Panc1 (cell line): ENCODE results near the gene VPS26A.

Source experiments
- POLR2AphosphoS5 ChIP-seq: IDR thresholded peaks from 2 replicates; pipeline ENCODE4 v1.6.1; 2012; ENCODE audit warnings: mild to moderate bottlenecking, low read depth, low read length, moderate library complexity
- TF ChIP-seq, protein P1 (sequence below): fragments of 450-650 bp; IDR thresholded peaks from 2 replicates; pipeline ENCODE4 v1.5.1; 2017; ENCODE audit warnings: mild to moderate bottlenecking
- TF ChIP-seq, protein P2 (sequence below), 2 experiments: IDR thresholded peaks; 2 replicates each; pipeline ENCODE4 v1.6.1; 2011 to 2012; ENCODE audit warnings: low read depth in 2 of 2, control low read depth in 1 of 2, low read length in 1 of 2, mild to moderate bottlenecking in 1 of 2, moderate library complexity in 1 of 2; ENCODE audit not compliant: insufficient read depth in 1 of 2

- TF ChIP-seq, protein P1, sequence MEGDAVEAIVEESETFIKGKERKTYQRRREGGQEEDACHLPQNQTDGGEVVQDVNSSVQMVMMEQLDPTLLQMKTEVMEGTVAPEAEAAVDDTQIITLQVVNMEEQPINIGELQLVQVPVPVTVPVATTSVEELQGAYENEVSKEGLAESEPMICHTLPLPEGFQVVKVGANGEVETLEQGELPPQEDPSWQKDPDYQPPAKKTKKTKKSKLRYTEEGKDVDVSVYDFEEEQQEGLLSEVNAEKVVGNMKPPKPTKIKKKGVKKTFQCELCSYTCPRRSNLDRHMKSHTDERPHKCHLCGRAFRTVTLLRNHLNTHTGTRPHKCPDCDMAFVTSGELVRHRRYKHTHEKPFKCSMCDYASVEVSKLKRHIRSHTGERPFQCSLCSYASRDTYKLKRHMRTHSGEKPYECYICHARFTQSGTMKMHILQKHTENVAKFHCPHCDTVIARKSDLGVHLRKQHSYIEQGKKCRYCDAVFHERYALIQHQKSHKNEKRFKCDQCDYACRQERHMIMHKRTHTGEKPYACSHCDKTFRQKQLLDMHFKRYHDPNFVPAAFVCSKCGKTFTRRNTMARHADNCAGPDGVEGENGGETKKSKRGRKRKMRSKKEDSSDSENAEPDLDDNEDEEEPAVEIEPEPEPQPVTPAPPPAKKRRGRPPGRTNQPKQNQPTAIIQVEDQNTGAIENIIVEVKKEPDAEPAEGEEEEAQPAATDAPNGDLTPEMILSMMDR, result no peak
- TF ChIP-seq POLR2AphosphoS5, result no peak
- TF ChIP-seq, protein P2, sequence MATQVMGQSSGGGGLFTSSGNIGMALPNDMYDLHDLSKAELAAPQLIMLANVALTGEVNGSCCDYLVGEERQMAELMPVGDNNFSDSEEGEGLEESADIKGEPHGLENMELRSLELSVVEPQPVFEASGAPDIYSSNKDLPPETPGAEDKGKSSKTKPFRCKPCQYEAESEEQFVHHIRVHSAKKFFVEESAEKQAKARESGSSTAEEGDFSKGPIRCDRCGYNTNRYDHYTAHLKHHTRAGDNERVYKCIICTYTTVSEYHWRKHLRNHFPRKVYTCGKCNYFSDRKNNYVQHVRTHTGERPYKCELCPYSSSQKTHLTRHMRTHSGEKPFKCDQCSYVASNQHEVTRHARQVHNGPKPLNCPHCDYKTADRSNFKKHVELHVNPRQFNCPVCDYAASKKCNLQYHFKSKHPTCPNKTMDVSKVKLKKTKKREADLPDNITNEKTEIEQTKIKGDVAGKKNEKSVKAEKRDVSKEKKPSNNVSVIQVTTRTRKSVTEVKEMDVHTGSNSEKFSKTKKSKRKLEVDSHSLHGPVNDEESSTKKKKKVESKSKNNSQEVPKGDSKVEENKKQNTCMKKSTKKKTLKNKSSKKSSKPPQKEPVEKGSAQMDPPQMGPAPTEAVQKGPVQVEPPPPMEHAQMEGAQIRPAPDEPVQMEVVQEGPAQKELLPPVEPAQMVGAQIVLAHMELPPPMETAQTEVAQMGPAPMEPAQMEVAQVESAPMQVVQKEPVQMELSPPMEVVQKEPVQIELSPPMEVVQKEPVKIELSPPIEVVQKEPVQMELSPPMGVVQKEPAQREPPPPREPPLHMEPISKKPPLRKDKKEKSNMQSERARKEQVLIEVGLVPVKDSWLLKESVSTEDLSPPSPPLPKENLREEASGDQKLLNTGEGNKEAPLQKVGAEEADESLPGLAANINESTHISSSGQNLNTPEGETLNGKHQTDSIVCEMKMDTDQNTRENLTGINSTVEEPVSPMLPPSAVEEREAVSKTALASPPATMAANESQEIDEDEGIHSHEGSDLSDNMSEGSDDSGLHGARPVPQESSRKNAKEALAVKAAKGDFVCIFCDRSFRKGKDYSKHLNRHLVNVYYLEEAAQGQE (IDR thresholded peaks at IDR 0.05; ENCODE audit: insufficient read depth in 1 of 2, low read depth in 2 of 2, low read length in 1 of 2), result no peak
Measured at GRCh38 chr10:69145864-69146263, 21.9 kb downstream of the VPS26A start.
